Endometrium (tissue), 2 donors: ENCODE data around the gene ACSM2B.
"Not testable (repeated sequence)": the region's sequence is repeated elsewhere in the genome, so short reads cannot be mapped to it uniquely, and the experiment has no call there.

Experiments used
- FAIRE-seq: peaks from 2 replicates; lab custom pipeline; 2012; peaks lifted over from hg19 to GRCh38; lab: Jason Lieb, UNC
- donor health status: control.
- donor health status: control.

The ACSM2B gene

GRCh38 chr16:20576145-20576544, at the start of gene ACSM2B:
Gene ACSM2B, minus strand, starts transcription at chr16:20576367. Its CDS starts 11,522 bp downstream, at chr16:20564845.
- not testable (repeated sequence) for FAIRE-seq

GRCh38 chr16:20624882-20625807, 49.0 kb upstream of the ACSM2B start:
- no peak for FAIRE-seq

- FAIRE-seq = no peak
These were observed 48.0 kb upstream of the ACSM2B start for GRCh38 chr16:20624205-20624604.

- FAIRE-seq = no peak
These were observed 46.3 kb upstream of the ACSM2B start for GRCh38 chr16:20622498-20622870.

- no peak for FAIRE-seq
These were observed 45.2 kb upstream of the ACSM2B start for GRCh38 chr16:20621406-20621805.

GRCh38 chr16:20620770-20621169, 44.6 kb upstream of the ACSM2B start:
- FAIRE-seq = no peak

- FAIRE-seq = no peak
These were observed 43.8 kb upstream of the ACSM2B start for GRCh38 chr16:20620003-20620402.

- no peak for FAIRE-seq
These were observed 41.1 kb upstream of the ACSM2B start for GRCh38 chr16:20617271-20617670.

GRCh38 chr16:20614186-20615141, 38.3 kb upstream of the ACSM2B start:
- no peak for FAIRE-seq

GRCh38 chr16:20613481-20614185, 37.5 kb upstream of the ACSM2B start:
- no peak for FAIRE-seq

GRCh38 chr16:20612551-20613480, 36.6 kb upstream of the ACSM2B start:
- FAIRE-seq = no peak

GRCh38 chr16:20611975-20612481, 35.9 kb upstream of the ACSM2B start:
- no peak for FAIRE-seq

- FAIRE-seq = no peak
These were observed 35.3 kb upstream of the ACSM2B start for GRCh38 chr16:20611350-20611902.

- FAIRE-seq = no peak
These were observed 34.8 kb upstream of the ACSM2B start for GRCh38 chr16:20610892-20611349.

- FAIRE-seq = no peak
These were observed 34.2 kb upstream of the ACSM2B start for GRCh38 chr16:20610211-20610891.

- not testable (repeated sequence) for FAIRE-seq
These were observed 26.0 kb upstream of the ACSM2B start for GRCh38 chr16:20602205-20602604.

- not testable (repeated sequence) for FAIRE-seq
These were observed 23.3 kb upstream of the ACSM2B start for GRCh38 chr16:20599475-20599874.

GRCh38 chr16:20598832-20599469, 22.8 kb upstream of the ACSM2B start:
- FAIRE-seq = no peak

- not testable (repeated sequence) for FAIRE-seq
These were observed 19.5 kb upstream of the ACSM2B start for GRCh38 chr16:20595694-20596093.
